ENCODE results near the gene CYP21A2. TPM values are rescaled to one million over a fixed set of nuclear protein-coding genes. Genes with fewer than 3 reads are reported as not detected.

CYP21A2 gene
- total RNA-seq, 1 experiment from 2014 or later: 0.33 TPM

- H4K20me1 ChIP-seq (ENCODE audit: insufficient read depth): no peaks in the 10 kb centered on the region
- no peak for TF ChIP-seq CTCF (conservative IDR thresholded peaks at IDR 0.05)
- TF ChIP-seq EZH2 (IDR thresholded peaks at IDR 0.05; ENCODE audit: low read depth): no peak
- no peak overlapping the region for H3K4me3 ChIP-seq
- peaks cover 10% of the 10 kb centered on the region; the same call in 1 of the 2 replicates for H3F3A ChIP-seq (ENCODE audit: insufficient read depth, low read depth)
- ChIA-PET POLR2A (ENCODE audit: unreplicated experiment) (no interaction called here), CTCF (no interaction called here)
- H3K9me3 ChIP-seq (ENCODE audit: insufficient read depth, low read depth): no peaks in the 10 kb centered on the region
- H3K36me3 ChIP-seq (ENCODE audit: low read depth): no peaks in the 10 kb centered on the region
- intact Hi-C loops (cut with micrococcal nuclease; ENCODE audit: unreplicated experiment): no loop called here
- H3K4me1 ChIP-seq (replicated peaks; ENCODE audit: insufficient read depth): peaks cover 8% of the 10 kb centered on the region
- H3K4me2 ChIP-seq: no peak overlapping the region
- no peaks in the 10 kb centered on the region for H3K9me2 ChIP-seq (ENCODE audit: insufficient read depth)
- BruUV-seq (replicated peaks): no TSS peak
- DNase-seq: no peak
- H3K27ac ChIP-seq: no peak overlapping the region
- H3K27me3 ChIP-seq (ENCODE audit: insufficient read depth, low read depth): no peaks in the 10 kb centered on the region
- H3K79me2 ChIP-seq (ENCODE audit: low read depth): no peaks in the 10 kb centered on the region
- no peak overlapping the region for H2AFZ ChIP-seq
Measured at GRCh38 chr6:32070814-32071543, 32.8 kb downstream of the CYP21A2 start.

GRCh38 chr6:32073101-32073500 is 34.9 kb downstream of the CYP21A2 start:
- no peak overlapping the region for H3K4me3 ChIP-seq
- no peak overlapping the region for H3K4me2 ChIP-seq
- no peak for DNase-seq
- no peak overlapping the region for H2AFZ ChIP-seq
- H3K9me2 ChIP-seq (ENCODE audit: insufficient read depth): no peaks in the 10 kb centered on the region
- H3K27me3 ChIP-seq (ENCODE audit: insufficient read depth, low read depth): no peaks in the 10 kb centered on the region
- peaks cover 27% of the 10 kb centered on the region for H3F3A ChIP-seq (ENCODE audit: insufficient read depth, low read depth)
- no peak for TF ChIP-seq CTCF (conservative IDR thresholded peaks at IDR 0.05)
- TF ChIP-seq EZH2 (IDR thresholded peaks at IDR 0.05; ENCODE audit: low read depth): no peak
- ChIA-PET CTCF (no interaction called here), POLR2A (ENCODE audit: unreplicated experiment) (no interaction called here)
- intact Hi-C loops (cut with micrococcal nuclease; ENCODE audit: unreplicated experiment): no loop called here
- H4K20me1 ChIP-seq (ENCODE audit: insufficient read depth): no peaks in the 10 kb centered on the region
- BruUV-seq (replicated peaks): no TSS peak
- H3K4me1 ChIP-seq (replicated peaks; ENCODE audit: insufficient read depth): peaks cover 25% of the 10 kb centered on the region
- no peaks in the 10 kb centered on the region for H3K79me2 ChIP-seq (ENCODE audit: low read depth)
- H3K9me3 ChIP-seq (ENCODE audit: insufficient read depth, low read depth): no peaks in the 10 kb centered on the region
- H3K36me3 ChIP-seq (ENCODE audit: low read depth): no peaks in the 10 kb centered on the region
- no peak overlapping the region for H3K27ac ChIP-seq

GRCh38 chr6:32073613-32074012 is 35.4 kb downstream of the CYP21A2 start:
- Histone ChIP-seq H3K4me3 (no peak overlapping the region), H3F3A (ENCODE audit: insufficient read depth, low read depth) (peaks cover 27% of the 10 kb centered on the region), H2AFZ (no peak overlapping the region), H3K27ac (no peak overlapping the region), H3K27me3 (ENCODE audit: insufficient read depth, low read depth) (no peaks in the 10 kb centered on the region), H3K4me1 (replicated peaks; ENCODE audit: insufficient read depth) (peaks cover 26% of the 10 kb centered on the region), H3K36me3 (ENCODE audit: low read depth) (no peaks in the 10 kb centered on the region), H3K4me2 (no peak overlapping the region), H3K9me3 (ENCODE audit: insufficient read depth, low read depth) (no peaks in the 10 kb centered on the region), H3K79me2 (ENCODE audit: low read depth) (no peaks in the 10 kb centered on the region), H3K9me2 (ENCODE audit: insufficient read depth) (no peaks in the 10 kb centered on the region), H4K20me1 (ENCODE audit: insufficient read depth) (no peaks in the 10 kb centered on the region)
- intact Hi-C loops (cut with micrococcal nuclease; ENCODE audit: unreplicated experiment): no loop called here
- DNase-seq: no peak
- ChIA-PET POLR2A (ENCODE audit: unreplicated experiment) (no interaction called here), CTCF (no interaction called here)
- no TSS peak for BruUV-seq (replicated peaks)
- TF ChIP-seq EZH2 (IDR thresholded peaks at IDR 0.05; ENCODE audit: low read depth): no peak
- no peak for TF ChIP-seq CTCF (conservative IDR thresholded peaks at IDR 0.05)

All from PC-9 (cell line).